Fibroblast of lung (primary cell): Measurements from ENCODE around the gene LRCOL1. TPM values are rescaled to one million over a fixed set of nuclear protein-coding genes. Genes with fewer than 3 reads are reported as not detected.

Experiments
- DNase-seq, 2 donors: peaks; one replicate each; pipeline versions ENCODE4 v3.0.0 to v3.0.0-alpha.2; 2010; ENCODE audit warnings: low read depth in 2 of 2
- H2AFZ ChIP-seq: 2 replicates; pipeline ENCODE4 v1.5.1; 2012; ENCODE audit warnings: low read length, control low read depth, inconsistent platforms
- H3K27ac ChIP-seq: 2 replicates; pipeline ENCODE4 v1.5.1; 2011; ENCODE audit warnings: low read length, control low read depth; ENCODE audit not compliant: insufficient read depth
- H3K27me3 ChIP-seq: 2 replicates; pipeline ENCODE4 v1.5.1; 2011; ENCODE audit warnings: mild to moderate bottlenecking, low read length; ENCODE audit not compliant: control insufficient read depth, insufficient read depth
- H3K36me3 ChIP-seq: 2 replicates; pipeline ENCODE4 v1.5.1; 2011; ENCODE audit warnings: low read length; ENCODE audit not compliant: control insufficient read depth, insufficient read depth
- H3K4me1 ChIP-seq: 2 replicates; pipeline ENCODE4 v1.5.1; 2011; ENCODE audit warnings: low read length; ENCODE audit not compliant: control insufficient read depth, insufficient read depth; ENCODE audit errors: extremely low read depth
- H3K4me2 ChIP-seq: 2 replicates; pipeline ENCODE4 v1.5.1; 2011; ENCODE audit warnings: low read length, control low read depth; ENCODE audit not compliant: insufficient read depth; ENCODE audit errors: extremely low read depth
- H3K4me3 ChIP-seq, 4 experiments: fragments of 200-600 bp in 1 of 4; sonication (generic) in 1 of 4; replicated peaks in 1 of 4; 2 replicates each; pipeline ENCODE4 v1.5.1; 2011 to 2016; ENCODE audit warnings: low read length in 4 of 4, low read depth in 3 of 4, mild to moderate bottlenecking in 3 of 4, control low read depth in 2 of 4, inconsistent platforms in 1 of 4, mixed read lengths in 1 of 4; ENCODE audit not compliant: insufficient read depth in 1 of 4; ENCODE audit errors: control extremely low read depth in 1 of 4
- H3K79me2 ChIP-seq: 2 replicates; pipeline ENCODE4 v1.5.1; 2012; ENCODE audit warnings: mild to moderate bottlenecking, low read length, inconsistent platforms; ENCODE audit not compliant: control insufficient read depth, insufficient read depth
- H3K9ac ChIP-seq: 2 replicates; pipeline ENCODE4 v1.5.1; 2011; ENCODE audit warnings: mild to moderate bottlenecking, low read length, control low read depth; ENCODE audit not compliant: insufficient read depth
- H3K9me3 ChIP-seq: 2 replicates; pipeline ENCODE4 v1.5.1; 2012; ENCODE audit warnings: low read depth, low read length; ENCODE audit not compliant: control insufficient read depth, insufficient read depth
- H4K20me1 ChIP-seq: 2 replicates; pipeline ENCODE4 v1.5.1; 2011; ENCODE audit warnings: low read length; ENCODE audit not compliant: control insufficient read depth, insufficient read depth; ENCODE audit errors: extremely low read depth
- EZH2 ChIP-seq: IDR thresholded peaks from 2 replicates; pipeline ENCODE4 v1.5.1; 2012; ENCODE audit warnings: low read length, control low read depth, mild to moderate bottlenecking; ENCODE audit errors: missing control alignments
- polyA plus RNA-seq, 2 donors: library from polyadenylated mRNA; depleted of rRNA in 1 of 2; stranded (reverse) in 1 of 2; unstranded in 1 of 2; fragments of >200 nt; gene quantifications; 2 replicates each; pipeline ENCODE4 v1.2.1, GENCODE V29; 2011 to 2012; ENCODE audit warnings: missing spikeins in 1 of 2
- total RNA-seq: library from RNA; depleted of rRNA; stranded (reverse); fragments of >200 nt; gene quantifications from 2 replicates; pipeline ENCODE4 v1.2.1, GENCODE V29; 2014
- TF ChIP-seq, protein P1 (sequence below), 2 donors: IDR thresholded peaks in 1 of 2; conservative IDR thresholded peaks in 1 of 2; 1 replicate in 1 of 2; 2 replicates in 1 of 2; pipeline ENCODE4 v1.5.1; 2011 to 2012; ENCODE audit warnings: low read length in 2 of 2, control low read depth in 1 of 2, inconsistent platforms in 1 of 2, low read depth in 1 of 2, mild to moderate bottlenecking in 1 of 2

LRCOL1 gene
- total and polyA plus RNA-seq, 2 donors (not counting 1 experiment from before 2014, with no cell fraction given), result 0.17 TPM; not detected in 1

DNA sequence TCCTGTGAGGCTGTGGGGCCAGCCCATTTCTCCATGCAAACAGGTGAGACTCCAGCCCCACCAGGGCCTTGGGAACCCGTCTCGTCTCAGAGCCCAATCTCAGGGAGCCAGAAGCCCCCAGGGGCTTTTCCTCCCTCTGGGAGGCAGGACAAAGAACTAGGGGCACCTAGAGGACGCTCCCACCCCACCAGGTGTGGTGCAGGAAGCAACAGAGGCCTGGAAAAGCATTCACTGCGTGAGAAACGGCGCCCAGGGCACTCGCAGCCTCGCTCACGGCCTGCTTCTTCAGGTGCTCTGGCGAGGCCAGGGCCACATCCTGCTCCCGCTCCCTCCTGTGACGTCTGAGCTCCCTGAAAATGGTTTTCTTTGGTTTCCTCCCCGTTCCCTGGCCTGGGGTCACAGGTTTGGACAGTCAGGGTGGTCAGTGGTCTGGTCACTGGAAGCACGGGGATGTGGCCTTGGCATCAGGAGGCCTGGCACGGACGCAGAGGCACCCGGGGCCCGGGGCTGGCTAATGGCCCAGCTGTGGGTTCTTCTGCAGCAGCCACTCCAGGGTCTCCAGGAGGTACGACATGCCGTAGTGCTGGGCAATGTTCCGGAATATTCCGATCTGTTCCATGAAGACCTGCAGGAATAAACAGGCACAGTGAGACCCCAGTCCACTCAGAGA is 13.9 kb upstream of the LRCOL1 start:
- TF ChIP-seq, protein P1, sequence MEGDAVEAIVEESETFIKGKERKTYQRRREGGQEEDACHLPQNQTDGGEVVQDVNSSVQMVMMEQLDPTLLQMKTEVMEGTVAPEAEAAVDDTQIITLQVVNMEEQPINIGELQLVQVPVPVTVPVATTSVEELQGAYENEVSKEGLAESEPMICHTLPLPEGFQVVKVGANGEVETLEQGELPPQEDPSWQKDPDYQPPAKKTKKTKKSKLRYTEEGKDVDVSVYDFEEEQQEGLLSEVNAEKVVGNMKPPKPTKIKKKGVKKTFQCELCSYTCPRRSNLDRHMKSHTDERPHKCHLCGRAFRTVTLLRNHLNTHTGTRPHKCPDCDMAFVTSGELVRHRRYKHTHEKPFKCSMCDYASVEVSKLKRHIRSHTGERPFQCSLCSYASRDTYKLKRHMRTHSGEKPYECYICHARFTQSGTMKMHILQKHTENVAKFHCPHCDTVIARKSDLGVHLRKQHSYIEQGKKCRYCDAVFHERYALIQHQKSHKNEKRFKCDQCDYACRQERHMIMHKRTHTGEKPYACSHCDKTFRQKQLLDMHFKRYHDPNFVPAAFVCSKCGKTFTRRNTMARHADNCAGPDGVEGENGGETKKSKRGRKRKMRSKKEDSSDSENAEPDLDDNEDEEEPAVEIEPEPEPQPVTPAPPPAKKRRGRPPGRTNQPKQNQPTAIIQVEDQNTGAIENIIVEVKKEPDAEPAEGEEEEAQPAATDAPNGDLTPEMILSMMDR (conservative IDR thresholded peaks at IDR 0.05 in 1 of 2, IDR thresholded peaks at IDR 0.05 in 1 of 2; ENCODE audit: low read depth in 1 of 2, low read length in 2 of 2), result no peak
- TF ChIP-seq EZH2, result no peak
- peaks cover 13% of the 10 kb centered on the region for H3K36me3 ChIP-seq
- no peaks in the 10 kb centered on the region for H3K79me2 ChIP-seq
- no peak overlapping the region for H2AFZ ChIP-seq
- no peak overlapping the region for H3K27ac ChIP-seq
- no peak overlapping the region for H3K9ac ChIP-seq
- no peak overlapping the region for H3K4me3 ChIP-seq
- peaks cover 3% of the 10 kb centered on the region for H3K27me3 ChIP-seq
- DNase-seq, result no peak
- H4K20me1 ChIP-seq, result no peaks in the 10 kb centered on the region
- peaks cover 14% of the 10 kb centered on the region for H3K4me1 ChIP-seq
- no peak overlapping the region for H3K4me2 ChIP-seq
- no peaks in the 10 kb centered on the region for H3K9me3 ChIP-seq

DNA sequence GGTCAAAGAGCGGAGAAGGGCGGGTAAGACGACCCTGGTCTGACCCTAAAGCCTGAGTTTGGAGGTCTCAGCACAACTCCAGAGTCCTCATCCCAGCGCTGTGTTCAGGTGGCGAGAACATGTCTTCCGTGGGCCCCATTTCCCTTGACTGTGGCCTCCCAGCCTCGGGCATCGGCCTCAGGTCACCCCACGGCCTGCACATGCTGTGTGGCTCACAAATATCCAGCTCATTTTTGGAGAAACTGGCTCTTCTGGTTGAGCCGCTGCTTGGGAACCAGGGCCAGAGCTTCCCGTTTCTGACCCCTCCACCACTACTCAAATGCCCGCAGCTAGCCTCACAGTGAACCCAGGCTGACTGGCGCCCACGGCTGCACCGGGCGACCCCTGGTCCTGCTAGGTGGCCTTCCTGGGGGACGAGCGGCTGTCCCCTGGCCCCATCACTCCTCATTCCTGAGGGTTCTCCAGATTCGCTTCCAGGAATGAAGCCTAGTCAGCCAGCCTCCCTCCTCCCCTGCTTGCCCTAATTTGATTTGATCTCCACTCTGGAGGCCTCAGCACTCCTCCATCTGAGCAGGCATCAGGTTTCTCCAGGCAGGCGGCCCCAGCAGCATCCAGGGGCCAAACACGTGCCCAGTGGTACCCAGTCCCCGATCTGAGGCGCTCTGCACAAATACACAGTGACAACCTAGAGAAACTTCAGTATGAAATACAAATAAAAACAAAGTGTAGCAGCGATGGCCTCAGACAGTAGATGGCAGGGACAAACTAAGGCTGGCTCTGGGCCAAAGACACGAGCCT is 12.9 kb upstream of the LRCOL1 start:
- TF ChIP-seq, protein P1 (conservative IDR thresholded peaks at IDR 0.05 in 1 of 2, IDR thresholded peaks at IDR 0.05 in 1 of 2; ENCODE audit: low read depth in 1 of 2, low read length in 2 of 2), result no peak
- TF ChIP-seq EZH2, result no peak
- Histone ChIP-seq H3K79me2 (no peaks in the 10 kb centered on the region), H3K4me2 (peak overlapping the region; percentile 72), H3K27me3 (peaks cover 6% of the 10 kb centered on the region), H2AFZ (peak overlapping the region; percentile 32), H3K36me3 (peaks cover 13% of the 10 kb centered on the region), H3K9me3 (no peaks in the 10 kb centered on the region), H3K4me1 (peaks cover 14% of the 10 kb centered on the region), H3K27ac (peak overlapping the region; percentile 61), H3K4me3 (no peak overlapping the region), H4K20me1 (no peaks in the 10 kb centered on the region), H3K9ac (peak overlapping the region; percentile 30)
- no peak for DNase-seq

DNA sequence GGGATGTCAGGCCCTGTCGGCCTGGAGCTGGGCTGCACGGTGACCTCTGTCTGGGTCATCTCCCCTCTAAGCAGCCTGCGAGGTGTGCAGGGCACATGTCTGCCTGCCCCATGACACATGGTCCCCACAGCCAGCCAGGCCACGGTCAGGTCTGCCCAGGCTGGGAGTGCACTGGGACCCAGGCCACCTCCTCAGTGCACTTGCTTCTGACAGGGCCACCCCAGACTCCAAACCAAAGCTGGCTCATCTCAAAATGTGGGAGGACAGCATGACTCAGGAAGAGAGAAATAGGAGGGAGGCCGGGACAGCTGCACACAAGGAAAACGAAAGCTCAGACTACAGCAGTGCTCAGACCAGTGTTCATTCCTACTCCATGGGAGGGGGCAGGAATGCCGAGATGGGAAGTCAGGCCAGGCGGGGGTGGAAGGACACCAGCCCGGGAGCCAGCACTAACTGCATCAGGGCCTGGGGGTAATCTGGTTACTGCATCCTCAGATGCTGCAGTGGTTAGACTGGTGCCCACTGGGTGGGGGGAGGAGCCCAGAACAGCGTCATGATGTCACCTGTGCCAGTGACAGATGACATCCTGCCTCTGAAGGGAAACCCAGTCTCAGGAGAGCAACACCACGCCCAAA is 12.2 kb upstream of the LRCOL1 start:
- H3K9me3 ChIP-seq, result no peaks in the 10 kb centered on the region
- H3K27me3 ChIP-seq, result peaks cover 13% of the 10 kb centered on the region
- no peak overlapping the region for H3K9ac ChIP-seq
- peaks cover 14% of the 10 kb centered on the region for H3K4me1 ChIP-seq
- no peak overlapping the region for H3K4me3 ChIP-seq
- no peak for TF ChIP-seq EZH2
- TF ChIP-seq, protein P1 (conservative IDR thresholded peaks at IDR 0.05 in 1 of 2, IDR thresholded peaks at IDR 0.05 in 1 of 2; ENCODE audit: low read depth in 1 of 2, low read length in 2 of 2), result no peak
- peaks cover 13% of the 10 kb centered on the region for H3K36me3 ChIP-seq
- H3K4me2 ChIP-seq, result peak overlapping the region; percentile 72
- peak overlapping the region; percentile 32 for H2AFZ ChIP-seq
- peak overlapping the region; percentile 61 for H3K27ac ChIP-seq
- DNase-seq, result peak; percentile 83 to 86
- no peaks in the 10 kb centered on the region for H3K79me2 ChIP-seq
- H4K20me1 ChIP-seq, result no peaks in the 10 kb centered on the region
